SJSA1 (cell line): ENCODE results near the gene CREB5. TPM values are rescaled to one million over a fixed set of nuclear protein-coding genes. Genes with fewer than 3 reads are reported as not detected.
"Not testable (repeated sequence)": the region's sequence is repeated elsewhere in the genome, so short reads cannot be mapped to it uniquely, and the experiment has no call there.

Source experiments
- DNase-seq, 2 experiments: peaks; one replicate each; pipeline ENCODE4 v3.0.0-alpha.2; 2015 to 2020; ENCODE audit warnings: low spot score in 2 of 2, low read depth in 1 of 2
- H3K27ac ChIP-seq: fragments of 250-450 bp; sonication (Bioruptor Pico); 2 replicates; pipeline ENCODE4 v1.5.1; 2020; ENCODE audit warnings: mild to moderate bottlenecking, moderate library complexity
- H3K27me3 ChIP-seq: fragments of 250-450 bp; sonication (Bioruptor Pico); replicated peaks from 2 replicates; pipeline ENCODE4 v1.5.1; 2020; ENCODE audit warnings: mild to moderate bottlenecking, moderate library complexity
- H3K36me3 ChIP-seq: fragments of 250-450 bp; sonication (Bioruptor Pico); 2 replicates; pipeline ENCODE4 v1.5.1; 2020; ENCODE audit warnings: mild to moderate bottlenecking
- H3K4me1 ChIP-seq: fragments of 250-450 bp; sonication (Bioruptor Pico); replicated peaks from 2 replicates; pipeline ENCODE4 v1.6.1; 2021; ENCODE audit warnings: mild to moderate bottlenecking
- H3K4me3 ChIP-seq: fragments of 250-450 bp; sonication (Bioruptor Pico); 2 replicates; pipeline ENCODE4 v1.5.1; 2020; ENCODE audit warnings: mild to moderate bottlenecking
- H3K9me3 ChIP-seq: fragments of 250-450 bp; sonication (Bioruptor Pico); replicated peaks from 2 replicates; pipeline ENCODE4 v1.5.1; 2020; ENCODE audit warnings: mild to moderate bottlenecking
- total RNA-seq: library from RNA; depleted of rRNA; stranded (reverse); fragments of >200 nt; shearing (Covaris generic); gene quantifications from 2 replicates; pipeline ENCODE4 v1.2.3, GENCODE V29; 2014

Gene CREB5
- total RNA-seq, 1 experiment from 2014 or later, result 1.00 TPM

DNA sequence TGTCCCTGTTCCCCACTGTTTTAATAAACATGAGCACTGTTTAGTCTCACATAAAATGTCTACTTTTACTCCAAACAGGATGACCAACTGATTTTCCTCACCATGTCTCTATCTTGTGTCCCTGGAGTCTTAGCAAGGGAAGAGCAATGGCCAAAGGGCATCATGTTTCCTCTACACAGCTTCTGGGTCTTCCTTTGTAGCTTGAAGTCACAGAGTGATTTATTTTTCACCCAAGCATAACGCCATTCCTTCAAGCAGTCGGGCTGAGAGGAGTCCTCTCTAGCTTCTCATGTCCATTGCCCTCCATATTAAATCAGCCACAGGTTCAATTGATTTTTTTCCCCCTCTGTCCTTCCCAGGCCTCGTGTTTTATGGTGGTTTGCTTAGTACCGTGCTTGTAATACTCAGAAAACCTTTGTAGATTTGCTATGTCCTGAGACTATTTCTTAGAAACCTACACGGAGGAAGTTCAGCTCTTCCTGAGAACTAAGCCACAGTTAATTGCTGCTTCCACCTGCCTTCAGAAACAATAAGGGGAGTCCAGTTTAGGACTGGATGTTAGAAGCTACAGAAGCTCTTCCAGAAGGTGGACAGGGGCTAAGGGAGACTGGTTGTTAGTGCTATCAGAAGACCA, 178.8 kb downstream of the CREB5 start:
- H3K9me3 ChIP-seq, result no peaks in the 10 kb centered on the region
- no peak overlapping the region for H3K27ac ChIP-seq
- no peak for DNase-seq
- H3K36me3 ChIP-seq, result no peaks in the 10 kb centered on the region
- H3K4me3 ChIP-seq, result no peak overlapping the region
- H3K4me1 ChIP-seq, result no peaks in the 10 kb centered on the region
- H3K27me3 ChIP-seq, result no peaks in the 10 kb centered on the region

DNA sequence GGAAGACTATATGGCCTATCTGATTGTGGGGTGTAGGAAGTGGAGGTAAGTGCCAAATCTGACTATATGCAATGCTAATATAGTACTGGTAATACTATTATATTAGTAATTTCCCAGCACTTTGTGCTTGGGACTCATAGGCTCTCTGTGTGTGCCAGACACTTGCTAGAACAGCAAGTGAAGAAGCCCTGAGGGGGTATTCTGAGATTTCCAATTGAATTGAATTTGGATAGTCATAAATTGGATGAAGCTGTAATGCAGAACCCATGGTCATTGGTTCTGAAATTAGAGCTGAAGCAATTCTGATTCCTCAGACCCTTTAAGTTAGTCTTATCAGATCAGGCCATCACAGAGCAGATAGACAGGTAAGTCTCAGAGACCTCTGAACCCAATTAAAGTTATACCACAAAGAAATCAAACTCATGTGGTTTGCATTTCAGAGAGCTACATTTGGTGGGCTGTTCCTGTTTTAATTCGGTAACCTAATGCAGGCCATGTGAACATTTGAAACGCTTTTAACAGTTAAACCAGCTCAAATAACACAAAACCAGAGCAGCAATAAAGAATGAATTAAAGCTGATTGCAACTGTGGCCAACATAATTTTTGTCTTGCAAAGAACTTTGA, 179.5 kb downstream of the CREB5 start:
- Histone ChIP-seq H3K4me1 (no peaks in the 10 kb centered on the region), H3K36me3 (no peaks in the 10 kb centered on the region), H3K4me3 (no peak overlapping the region), H3K27me3 (no peaks in the 10 kb centered on the region), H3K27ac (no peak overlapping the region), H3K9me3 (no peaks in the 10 kb centered on the region)
- no peak for DNase-seq

DNA sequence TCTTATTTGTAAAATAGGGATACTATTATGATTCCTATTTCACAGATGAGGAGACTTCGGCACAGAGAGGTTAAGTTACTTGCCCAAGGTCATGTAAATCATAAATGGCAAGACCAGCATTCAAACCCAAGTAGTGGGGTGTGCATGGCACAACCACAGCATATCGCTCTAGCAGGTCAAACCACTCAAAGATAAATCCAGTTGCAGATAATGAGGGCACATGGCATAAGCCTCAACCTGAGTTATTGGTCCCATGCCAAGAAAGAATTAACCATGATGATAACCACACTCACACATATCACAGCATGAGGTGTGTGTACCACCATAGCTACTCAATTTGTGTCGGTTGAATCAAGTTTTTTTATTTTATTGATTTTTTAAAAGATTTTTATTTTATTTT, 180.5 kb downstream of the CREB5 start:
- Histone ChIP-seq H3K36me3 (no peaks in the 10 kb centered on the region), H3K9me3 (no peaks in the 10 kb centered on the region), H3K27ac (no peak overlapping the region), H3K27me3 (no peaks in the 10 kb centered on the region), H3K4me1 (no peaks in the 10 kb centered on the region), H3K4me3 (no peak overlapping the region)
- DNase-seq, result no peak

DNA sequence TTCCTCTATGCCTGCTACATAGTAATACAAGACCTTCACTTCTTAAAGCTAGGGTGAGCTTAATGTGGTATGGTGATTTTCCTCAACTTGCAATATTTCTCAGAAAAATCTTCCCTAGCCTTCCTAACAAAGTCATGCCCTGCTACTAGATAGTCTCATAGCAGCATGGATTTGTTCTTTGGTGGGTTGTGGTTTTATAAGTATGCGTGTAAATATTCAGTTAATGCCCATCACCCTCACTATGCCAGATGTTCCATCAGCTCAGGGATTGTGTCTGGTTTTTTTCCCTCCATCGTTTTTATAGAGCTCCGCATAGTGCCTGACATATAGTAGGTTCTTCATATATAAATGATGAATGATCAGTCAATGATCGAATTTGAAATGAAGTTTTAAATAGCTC, 182.8 kb downstream of the CREB5 start:
- H3K4me1 ChIP-seq, result no peaks in the 10 kb centered on the region
- H3K9me3 ChIP-seq, result no peaks in the 10 kb centered on the region

DNA sequence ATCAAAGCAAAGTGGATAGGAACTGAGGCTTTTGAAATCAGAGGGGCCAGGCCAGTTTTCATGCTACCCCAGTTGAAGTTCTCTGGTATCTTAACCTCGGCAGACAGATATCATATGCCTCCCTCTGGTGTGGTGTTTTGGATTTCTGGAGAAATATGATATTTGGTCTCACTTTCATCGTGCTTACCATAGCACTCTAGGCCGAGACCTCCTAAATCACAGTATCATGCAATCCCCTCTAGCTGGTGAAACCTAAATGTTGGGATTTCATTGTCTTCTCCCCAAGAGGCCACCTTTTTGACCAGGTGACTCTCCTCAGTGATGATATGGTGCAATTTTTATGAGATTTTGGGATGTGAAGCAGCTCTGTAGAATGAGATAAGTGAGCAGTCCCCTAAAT, 183.5 kb downstream of the CREB5 start:
- Histone ChIP-seq H3K36me3 (no peaks in the 10 kb centered on the region), H3K27me3 (no peaks in the 10 kb centered on the region), H3K9me3 (no peaks in the 10 kb centered on the region), H3K27ac (no peak overlapping the region), H3K4me1 (no peaks in the 10 kb centered on the region), H3K4me3 (no peak overlapping the region)
- DNase-seq, result no peak

More for the DNA sequence above, 182.8 kb downstream of the CREB5 start:
- no peaks in the 10 kb centered on the region for H3K27me3 ChIP-seq
- DNase-seq, result no peak
- H3K27ac ChIP-seq, result no peak overlapping the region
- no peaks in the 10 kb centered on the region for H3K36me3 ChIP-seq
- no peak overlapping the region for H3K4me3 ChIP-seq

DNA sequence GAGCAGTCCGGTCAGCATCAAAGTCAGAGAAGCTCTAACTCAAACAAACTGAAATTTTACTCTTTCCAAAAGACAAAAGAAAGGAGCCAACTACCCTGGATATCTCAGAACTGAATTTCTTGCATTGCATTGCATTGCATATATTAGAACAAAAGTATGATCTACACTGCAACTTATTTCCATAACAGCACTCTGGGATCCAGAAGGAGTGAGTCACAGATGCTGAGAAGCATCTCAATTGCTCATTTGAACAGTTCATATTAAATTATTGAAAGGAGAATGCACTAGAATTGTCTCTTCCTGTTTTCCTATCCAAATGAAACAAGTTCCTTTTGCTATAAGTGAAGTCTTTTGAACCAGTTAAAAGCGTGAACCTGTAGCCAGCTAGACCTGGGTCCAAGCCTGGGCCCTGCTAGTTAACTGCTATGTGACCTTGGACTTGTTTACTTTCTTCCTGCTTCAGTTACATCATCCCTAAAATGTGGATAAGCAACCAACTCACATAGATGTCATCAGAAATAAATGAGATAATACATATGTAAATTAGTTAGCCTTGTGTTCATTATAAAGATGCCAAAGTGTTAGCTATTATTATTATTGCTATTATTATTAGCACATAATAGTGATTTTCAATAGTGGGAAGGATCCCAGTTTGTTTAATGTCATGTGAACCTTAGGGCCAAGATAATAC, 184.1 kb downstream of the CREB5 start:
- Histone ChIP-seq H3K27me3 (no peaks in the 10 kb centered on the region; the same call in 1 of the 2 replicates), H3K4me3 (no peak overlapping the region), H3K9me3 (no peaks in the 10 kb centered on the region), H3K27ac (no peak overlapping the region), H3K36me3 (no peaks in the 10 kb centered on the region), H3K4me1 (no peaks in the 10 kb centered on the region)
- DNase-seq, result no peak

DNA sequence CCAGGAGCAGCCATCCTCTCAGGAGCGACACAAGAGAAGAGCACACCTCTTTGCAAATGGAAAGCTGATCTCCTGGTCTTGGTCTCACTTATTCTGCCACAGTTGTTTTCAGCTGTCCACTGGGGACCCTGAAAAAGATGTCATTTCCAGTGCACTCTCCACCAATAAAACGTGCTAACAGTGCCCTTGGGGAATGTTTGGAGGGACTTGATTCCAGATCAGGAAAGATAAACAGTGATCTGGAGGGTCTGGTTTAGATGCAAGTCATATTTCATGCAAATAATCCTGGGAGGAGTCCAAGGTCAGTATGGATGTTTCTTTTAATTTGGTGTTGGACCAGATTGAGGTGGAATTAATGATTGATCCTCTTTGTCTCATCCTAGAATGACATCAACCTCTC, 185.0 kb downstream of the CREB5 start:
- H3K27me3 ChIP-seq, result no peaks in the 10 kb centered on the region; the same call in 1 of the 2 replicates
- H3K4me3 ChIP-seq, result no peak overlapping the region
- no peaks in the 10 kb centered on the region for H3K36me3 ChIP-seq
- no peaks in the 10 kb centered on the region for H3K9me3 ChIP-seq
- no peak for DNase-seq
- no peaks in the 10 kb centered on the region for H3K4me1 ChIP-seq
- no peak overlapping the region for H3K27ac ChIP-seq

DNA sequence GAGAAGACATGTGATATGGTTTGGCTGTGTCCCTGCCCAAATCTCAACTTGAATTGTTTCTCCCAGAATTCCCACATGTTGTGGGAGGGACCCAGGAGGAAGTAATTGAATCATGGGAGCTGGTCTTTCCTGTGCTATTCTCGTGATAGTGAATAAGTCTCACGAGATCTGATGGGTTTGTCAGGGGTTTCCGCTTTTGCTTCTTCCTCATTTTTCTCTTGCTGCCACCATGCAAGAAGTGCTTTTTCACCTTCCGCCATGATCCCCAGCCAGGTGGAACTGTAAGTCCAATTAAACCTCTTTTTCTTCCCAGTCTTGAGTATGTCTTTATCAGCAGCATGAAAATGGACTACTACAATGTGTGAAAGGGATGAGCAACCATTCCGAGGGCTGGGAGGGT, 185.7 kb downstream of the CREB5 start:
- H3K36me3 ChIP-seq, H3K9me3 ChIP-seq, H3K27ac ChIP-seq, DNase-seq, H3K4me1 ChIP-seq, H3K4me3 ChIP-seq, H3K27me3 ChIP-seq: not testable (repeated sequence)

DNA sequence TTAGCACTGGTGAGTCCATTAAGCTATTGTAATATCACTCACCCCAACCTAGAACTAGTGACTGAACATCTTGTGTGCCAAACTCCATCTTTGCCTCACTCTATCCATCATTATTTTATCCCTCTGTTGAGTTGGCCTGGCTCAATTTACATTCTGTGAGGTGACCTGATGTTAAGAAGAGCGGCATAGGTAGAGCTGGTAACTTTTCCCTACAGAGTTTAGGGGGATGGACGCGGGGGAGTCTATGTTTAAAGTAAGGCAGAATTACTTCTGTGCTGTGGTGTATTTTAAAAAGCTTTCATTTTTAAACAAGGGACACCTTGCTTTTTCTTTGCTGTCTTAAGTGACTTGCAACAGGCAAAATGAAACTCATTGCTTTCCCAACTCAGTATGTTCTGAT, 186.3 kb downstream of the CREB5 start:
- Histone ChIP-seq H3K36me3 (no peaks in the 10 kb centered on the region), H3K27me3 (no peaks in the 10 kb centered on the region; the same call in 1 of the 2 replicates), H3K4me1 (no peaks in the 10 kb centered on the region), H3K9me3 (no peaks in the 10 kb centered on the region), H3K27ac (no peak overlapping the region), H3K4me3 (no peak overlapping the region)
- DNase-seq, result no peak

DNA sequence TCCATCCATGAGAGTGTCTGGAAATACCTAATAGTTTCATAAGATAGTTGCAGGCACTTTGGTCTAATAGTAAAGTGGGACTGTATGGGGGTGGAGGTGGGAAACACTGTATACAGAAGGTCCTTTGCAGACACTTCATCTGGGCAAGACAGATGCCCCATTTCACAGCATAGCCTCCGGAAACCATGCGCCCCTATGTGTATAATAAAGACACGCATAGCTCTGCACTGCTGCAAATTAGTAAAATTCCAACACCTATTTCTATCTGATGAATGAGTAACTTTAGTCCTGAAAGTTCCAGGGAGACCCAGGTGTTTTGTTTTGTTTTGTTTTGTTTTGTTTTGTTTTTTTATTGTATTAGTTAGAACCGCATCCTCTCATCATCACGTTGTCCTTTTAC, 187.1 kb downstream of the CREB5 start:
- Histone ChIP-seq H3K9me3 (no peaks in the 10 kb centered on the region), H3K36me3 (no peaks in the 10 kb centered on the region), H3K27ac (no peak overlapping the region), H3K4me1 (no peaks in the 10 kb centered on the region), H3K4me3 (no peak overlapping the region), H3K27me3 (no peaks in the 10 kb centered on the region; the same call in 1 of the 2 replicates)
- no peak for DNase-seq

DNA sequence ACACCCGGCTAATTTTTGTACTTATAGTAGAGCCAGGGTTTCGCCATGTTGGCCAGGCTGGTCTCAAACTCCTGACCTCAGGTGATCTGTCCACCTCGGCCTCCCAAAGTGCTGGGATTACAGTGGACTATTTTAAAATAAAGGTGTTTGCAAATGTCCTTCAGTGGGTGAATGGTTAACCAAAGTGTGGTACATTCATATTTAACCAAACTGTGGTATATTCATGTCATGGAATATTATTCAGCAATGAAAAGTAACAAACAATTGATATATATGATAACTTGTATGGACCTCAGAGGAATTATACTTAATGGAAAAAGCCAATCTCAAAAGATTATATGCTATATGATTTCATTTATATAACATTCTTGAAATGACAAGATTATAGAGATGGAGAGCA, 190.0 kb downstream of the CREB5 start:
- Histone ChIP-seq H3K27me3 (no peaks in the 10 kb centered on the region; the same call in 1 of the 2 replicates), H3K9me3 (no peaks in the 10 kb centered on the region), H3K4me3 (no peak overlapping the region), H3K4me1 (no peaks in the 10 kb centered on the region), H3K36me3 (no peaks in the 10 kb centered on the region), H3K27ac (no peak overlapping the region)
- no peak for DNase-seq

DNA sequence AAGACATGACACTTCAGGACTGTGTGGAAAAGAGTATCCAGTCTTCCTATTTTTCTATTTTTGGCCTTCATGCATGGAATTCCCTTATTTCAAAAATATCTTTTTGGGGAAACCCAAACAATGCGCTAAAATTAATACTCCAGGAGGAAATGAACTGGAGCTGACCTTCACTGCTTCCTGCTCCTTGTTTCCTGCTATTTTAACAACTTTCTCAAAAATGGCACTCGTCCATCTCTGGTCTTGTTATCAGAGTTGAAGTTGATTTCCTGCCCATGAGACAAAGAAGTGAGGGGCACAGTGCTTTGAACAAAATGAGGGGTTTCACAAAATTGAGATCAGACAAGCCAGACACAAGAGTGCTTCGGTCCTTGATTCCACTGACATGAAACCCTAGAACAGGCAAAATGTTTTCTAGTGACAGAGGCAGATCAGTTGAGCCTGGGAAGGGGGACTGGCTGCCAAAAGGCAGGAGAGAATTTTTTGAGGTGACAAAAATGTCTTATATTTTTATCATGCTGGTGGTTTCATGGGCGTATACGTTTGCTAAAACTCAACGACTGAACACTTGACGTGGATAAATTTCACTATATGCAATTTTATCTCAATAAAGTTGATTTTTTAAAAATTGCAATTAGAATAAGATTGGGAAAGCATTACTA, 193.2 kb downstream of the CREB5 start:
- Histone ChIP-seq H3K27me3 (no peaks in the 10 kb centered on the region; the same call in 1 of the 2 replicates), H3K4me3 (no peak overlapping the region), H3K9me3 (no peaks in the 10 kb centered on the region), H3K36me3 (no peaks in the 10 kb centered on the region), H3K4me1 (no peaks in the 10 kb centered on the region), H3K27ac (no peak overlapping the region)
- DNase-seq, result no peak

DNA sequence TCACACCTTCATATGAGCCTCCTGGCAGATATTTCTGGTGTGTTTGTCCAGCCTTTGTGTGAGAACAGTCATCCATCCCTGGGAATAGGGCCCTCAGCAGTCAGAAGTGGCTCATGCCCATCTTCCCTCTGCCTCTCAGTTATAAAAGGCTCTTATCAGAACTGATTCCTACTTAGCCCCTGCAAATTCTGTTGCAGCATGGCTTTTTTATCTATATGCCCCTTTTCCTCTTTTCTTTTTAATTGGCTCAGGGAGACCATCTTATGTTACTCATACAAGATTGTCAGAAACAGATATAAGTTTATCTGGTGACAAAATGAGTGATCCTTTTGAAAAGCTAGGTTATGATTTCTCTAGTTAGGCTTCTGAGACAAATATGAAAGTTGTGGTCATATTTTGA, 194.1 kb downstream of the CREB5 start:
- no peak for DNase-seq
- H3K4me3 ChIP-seq, result no peak overlapping the region
- H3K27me3 ChIP-seq, result no peaks in the 10 kb centered on the region; the same call in 1 of the 2 replicates
- H3K27ac ChIP-seq, result no peak overlapping the region
- no peaks in the 10 kb centered on the region for H3K4me1 ChIP-seq
- no peaks in the 10 kb centered on the region for H3K36me3 ChIP-seq
- no peaks in the 10 kb centered on the region for H3K9me3 ChIP-seq

DNA sequence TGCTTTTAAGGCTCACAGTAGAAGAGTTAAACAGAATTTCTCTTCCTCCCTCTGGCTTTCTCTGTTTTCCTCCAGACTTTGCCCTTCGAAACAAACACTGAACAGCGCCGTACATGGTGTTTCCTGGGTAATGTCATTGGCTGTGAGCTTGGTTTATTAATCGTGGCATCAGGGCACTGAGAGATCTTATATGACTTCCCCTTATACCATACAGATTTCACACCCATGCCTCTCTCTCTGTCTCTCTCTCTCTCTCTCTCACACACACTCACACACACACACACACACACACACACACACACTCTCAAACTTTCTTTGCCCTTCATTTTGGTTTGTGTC, 195.5 kb downstream of the CREB5 start:
- H3K4me3 ChIP-seq, result no peak overlapping the region
- no peaks in the 10 kb centered on the region for H3K4me1 ChIP-seq
- H3K9me3 ChIP-seq, result no peaks in the 10 kb centered on the region
- DNase-seq, result no peak
- H3K27me3 ChIP-seq, result no peaks in the 10 kb centered on the region
- no peak overlapping the region for H3K27ac ChIP-seq
- H3K36me3 ChIP-seq, result no peaks in the 10 kb centered on the region
